Retinal pigment epithelial cell (primary cell): Measurements from ENCODE around the gene SKAP1.

Experiments
- DNase-seq: peaks from one replicate; pipeline ENCODE4 v3.0.0-alpha.2; 2010; ENCODE audit warnings: low read depth
- H3K4me3 ChIP-seq: 2 replicates; pipeline ENCODE4 v1.5.1; 2011; ENCODE audit warnings: mild to moderate bottlenecking, low read length, control low read depth, moderate library complexity
- CTCF ChIP-seq: conservative IDR thresholded peaks from 2 replicates; pipeline ENCODE4 v1.5.1; 2011; ENCODE audit warnings: low read depth, low read length, control low read depth, inconsistent platforms

Gene SKAP1

GRCh38 chr17:48152289-48152688 lies 277.7 kb downstream of the SKAP1 start:
- no peak for DNase-seq
- no peak overlapping the region for H3K4me3 ChIP-seq

GRCh38 chr17:48151220-48151619 lies 278.8 kb downstream of the SKAP1 start:
- no peak for DNase-seq
- no peak for TF ChIP-seq CTCF
- no peak overlapping the region for H3K4me3 ChIP-seq

More at GRCh38 chr17:48152289-48152688, 277.7 kb downstream of the SKAP1 start:
- no peak for TF ChIP-seq CTCF

- TF ChIP-seq CTCF = no peak
- no peak for DNase-seq
Observed at GRCh38 chr17:48150597-48151001, 279.4 kb downstream of the SKAP1 start.

GRCh38 chr17:48149787-48150463 lies 280.1 kb downstream of the SKAP1 start:
- TF ChIP-seq CTCF = no peak
- H3K4me3 ChIP-seq = no peak overlapping the region
- DNase-seq = no peak

More at GRCh38 chr17:48150597-48151001, 279.4 kb downstream of the SKAP1 start:
- no peak overlapping the region for H3K4me3 ChIP-seq

- TF ChIP-seq CTCF = no peak
- DNase-seq = no peak
- no peak overlapping the region for H3K4me3 ChIP-seq
Observed at GRCh38 chr17:48148854-48149786, 280.9 kb downstream of the SKAP1 start.

GRCh38 chr17:48148029-48148770 lies 281.8 kb downstream of the SKAP1 start:
- no peak for TF ChIP-seq CTCF
- H3K4me3 ChIP-seq = no peak overlapping the region
- no peak for DNase-seq
